Endothelial cell of umbilical vein (primary cell): ENCODE measurements around the gene TLN1. TPM values are rescaled to one million over a fixed set of nuclear protein-coding genes. Genes with fewer than 3 reads are reported as not detected.

Experiments
- BruUV-seq: library from RNA; stranded (reverse); fragments of 400-500 nt; replicated peaks from 2 replicates; lab custom pipeline; 2021; lab: Mats Ljungman, UMichigan
- CTCF ChIA-PET: fragments of 300-600, 350-600 bp; sonication (Branson Sonifier 250); formaldehyde crosslinking; loops from one replicate; lab custom pipeline; 2021; ENCODE audit warnings: antibody characterized with exemption, inconsistent platforms; lab: Charles Lee
- POLR2A ChIA-PET: fragments of 300-600, 350-600 bp; sonication (Branson Sonifier 250); formaldehyde crosslinking; loops from one replicate; lab custom pipeline; 2021; ENCODE audit warnings: antibody characterized with exemption, inconsistent platforms; lab: Charles Lee
- DNase-seq: peaks from one replicate; pipeline ENCODE4 v3.0.0-alpha.2; 2011; ENCODE audit warnings: low read depth, low spot score
- FAIRE-seq: peaks from 2 replicates; lab custom pipeline; 2011; peaks lifted over from hg19 to GRCh38; lab: Jason Lieb, UNC
- H2AFZ ChIP-seq: 2 replicates; pipeline ENCODE4 v1.6.0; 2012; ENCODE audit warnings: low read depth, low read length, control low read depth, inconsistent platforms
- H3K27ac ChIP-seq: 2 replicates; pipeline ENCODE4 v1.5.1; 2011; ENCODE audit warnings: low read depth, mild to moderate bottlenecking, control low read depth, low read length, moderate library complexity; ENCODE audit not compliant: insufficient read depth
- H3K27me3 ChIP-seq, 2 experiments: 2 replicates each; pipeline versions ENCODE4 v1.6.0 to v1.6.1; 2011; ENCODE audit warnings: low read length in 2 of 2, mixed read lengths in 1 of 2; ENCODE audit not compliant: control insufficient read depth in 2 of 2, insufficient read depth in 2 of 2
- H3K36me3 ChIP-seq, 2 experiments: 2 replicates in 1 of 2; 3 replicates in 1 of 2; pipeline ENCODE4 v1.5.1; 2011; ENCODE audit warnings: low read length in 2 of 2, mild to moderate bottlenecking in 1 of 2, moderate library complexity in 1 of 2; ENCODE audit not compliant: control insufficient read depth in 2 of 2, insufficient read depth in 2 of 2; ENCODE audit errors: extremely low read depth in 1 of 2
- H3K4me1 ChIP-seq: 3 replicates; pipeline ENCODE4 v1.5.1; 2011; ENCODE audit warnings: mild to moderate bottlenecking, low read length; ENCODE audit not compliant: control insufficient read depth, insufficient read depth; ENCODE audit errors: extremely low read depth
- H3K4me2 ChIP-seq: 2 replicates; pipeline ENCODE4 v1.6.1; 2011; ENCODE audit warnings: low read length, control low read depth, mixed read lengths; ENCODE audit not compliant: insufficient read depth
- H3K4me3 ChIP-seq, 3 experiments: fragments of 200-600 bp in 1 of 3; sonication (generic), shearing (Covaris generic) in 1 of 3; replicated peaks in 1 of 3; 2 replicates each; pipeline ENCODE4 v1.5.1; 2011 to 2016; ENCODE audit warnings: control low read depth in 3 of 3, low read length in 3 of 3, mild to moderate bottlenecking in 2 of 3, inconsistent platforms in 1 of 3, low read depth in 1 of 3, moderate library complexity in 1 of 3; ENCODE audit not compliant: insufficient read depth in 1 of 3
- H3K79me2 ChIP-seq: 2 replicates; pipeline ENCODE4 v1.6.0; 2012; ENCODE audit warnings: low read length, inconsistent platforms; ENCODE audit not compliant: control insufficient read depth, insufficient read depth
- H3K9ac ChIP-seq: replicated peaks from 2 replicates; pipeline ENCODE3; 2011; ENCODE audit warnings: low read length, control low read depth; ENCODE audit not compliant: insufficient read depth; ENCODE audit errors: extremely low read depth
- H3K9me1 ChIP-seq: replicated peaks from 3 replicates; pipeline ENCODE4 v1.6.0; 2011; ENCODE audit warnings: mild to moderate bottlenecking, low read length; ENCODE audit not compliant: control insufficient read depth, insufficient read depth; ENCODE audit errors: extremely low read depth
- H3K9me3 ChIP-seq: replicated peaks from 2 replicates; pipeline ENCODE4 v1.5.1; 2012; ENCODE audit warnings: low read length, inconsistent platforms; ENCODE audit not compliant: control insufficient read depth, insufficient read depth
- H4K20me1 ChIP-seq: replicated peaks from 2 replicates; pipeline ENCODE3; 2011; ENCODE audit warnings: mild to moderate bottlenecking, low read length; ENCODE audit not compliant: control insufficient read depth, insufficient read depth; ENCODE audit errors: extremely low read depth
- FOS ChIP-seq: IDR thresholded peaks from 2 replicates; pipeline ENCODE4 v1.6.1; 2011; ENCODE audit warnings: mild to moderate bottlenecking, low read length, moderate library complexity, borderline replicate concordance; ENCODE audit not compliant: insufficient read depth
- GATA2 ChIP-seq: IDR thresholded peaks from 2 replicates; pipeline ENCODE4 v1.7.0; 2011; ENCODE audit warnings: low read depth, mild to moderate bottlenecking, moderate library complexity, mixed read lengths, low read length; ENCODE audit not compliant: insufficient read length, insufficient read depth
- MYC ChIP-seq: IDR thresholded peaks from one replicate; pipeline ENCODE4 v1.6.1; 2011; ENCODE audit warnings: mild to moderate bottlenecking, low read depth, low read length
- POLR2AphosphoS5 ChIP-seq: IDR thresholded peaks from 2 replicates; pipeline ENCODE4 v1.6.1; 2012; ENCODE audit warnings: low read depth, mild to moderate bottlenecking, control low read depth, low read length, moderate library complexity; ENCODE audit not compliant: insufficient read depth
- dilution Hi-C: fragments of 300-500 bp; cut with MboI; formaldehyde crosslinking; loops from one replicate; pipeline ENCODE4 v1.15.0; 2019; ENCODE audit warnings: low sequenced_read_pairs; ENCODE audit not compliant: extremely low pct_ligation_motif_present
- intact Hi-C: fragments of 100-400 bp; cut with micrococcal nuclease; formaldehyde crosslinking; loops from one replicate; pipeline ENCODE4 v1.10.0; 2022
- polyA plus RNA-seq, 4 experiments: library from polyadenylated mRNA; depleted of rRNA in 3 of 4; stranded (reverse) in 3 of 4; unstranded in 1 of 4; fragments of >200 nt; gene quantifications; 2 replicates each; pipeline versions ENCODE4 v1.2.1 to v1.2.3, GENCODE V29; 2011 to 2012; ENCODE audit warnings: missing spikeins in 1 of 4
- total RNA-seq: library from RNA; stranded (reverse); gene quantifications from 2 replicates; pipeline ENCODE4 v1.2.3, GENCODE V29; 2021
- TF ChIP-seq, protein P1 (sequence below): IDR thresholded peaks from 2 replicates; pipeline ENCODE4 v1.6.1; 2011; ENCODE audit not compliant: insufficient read depth, insufficient read length
- TF ChIP-seq, protein P2 (sequence below), 2 donors: IDR thresholded peaks; 1 replicate in 1 of 2; 2 replicates in 1 of 2; pipeline ENCODE4 v1.5.1; 2011; ENCODE audit warnings: low read length in 2 of 2, mild to moderate bottlenecking in 2 of 2, moderate library complexity in 2 of 2, control low read depth in 1 of 2, inconsistent platforms in 1 of 2, low read depth in 1 of 2; ENCODE audit not compliant: insufficient read depth in 1 of 2; ENCODE audit errors: extremely low read depth in 1 of 2

Gene TLN1
- total and polyA plus RNA-seq, 2 donors (not counting 3 experiments of a cell fraction or from before 2014, with no cell fraction given) = 120 to 450 TPM

DNA sequence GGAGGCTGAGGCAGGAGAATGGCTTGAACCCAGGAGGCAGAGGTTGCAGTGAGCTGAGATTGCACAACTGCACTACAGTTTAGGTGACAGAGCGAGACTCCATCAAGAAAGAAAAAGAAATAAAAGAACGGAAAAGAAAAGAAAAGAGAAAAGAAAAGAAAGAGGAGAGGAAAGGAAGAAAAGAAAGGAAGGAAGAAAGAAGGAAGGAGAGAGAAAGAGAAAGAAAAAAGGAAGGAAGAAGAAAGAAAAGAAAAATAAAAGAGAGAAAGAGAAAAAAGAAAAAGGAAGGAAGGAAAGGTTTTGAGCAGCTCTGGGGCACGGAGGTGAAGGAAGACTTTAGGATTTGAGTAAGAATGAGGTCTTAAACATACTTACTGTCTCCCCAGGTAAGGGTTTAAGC lies 18.4 kb downstream of the TLN1 start:
- H3K79me2 ChIP-seq = no peaks in the 10 kb centered on the region
- intact Hi-C loops = no loop called here
- H3K4me2 ChIP-seq = no peak overlapping the region
- H4K20me1 ChIP-seq = no peaks in the 10 kb centered on the region
- no peak for DNase-seq
- H3K4me1 ChIP-seq = no peaks in the 10 kb centered on the region
- FAIRE-seq = no peak
- H3K9me3 ChIP-seq = no peaks in the 10 kb centered on the region
- no peaks in the 10 kb centered on the region for H3K9me1 ChIP-seq
- dilution Hi-C loops = no loop called here
- ChIA-PET POLR2A (no interaction called here), CTCF (interaction anchor here (0.7 to 8.9 kb wide), 2 partner anchors 10 to 16 kb away, joined by 4 to 53 read pairs; no protein-coding TSS in a partner anchor)
- H3K27ac ChIP-seq = no peak overlapping the region
- H3K27me3 ChIP-seq = no peaks in the 10 kb centered on the region
- peaks cover 64 to 76% of the 10 kb centered on the region in 2 experiments for H3K36me3 ChIP-seq
- no peak overlapping the region for H3K9ac ChIP-seq
- no peak overlapping the region for H2AFZ ChIP-seq
- H3K4me3 ChIP-seq = no peak overlapping the region
- no peak for TF ChIP-seq GATA2
- no TSS peak for BruUV-seq

DNA sequence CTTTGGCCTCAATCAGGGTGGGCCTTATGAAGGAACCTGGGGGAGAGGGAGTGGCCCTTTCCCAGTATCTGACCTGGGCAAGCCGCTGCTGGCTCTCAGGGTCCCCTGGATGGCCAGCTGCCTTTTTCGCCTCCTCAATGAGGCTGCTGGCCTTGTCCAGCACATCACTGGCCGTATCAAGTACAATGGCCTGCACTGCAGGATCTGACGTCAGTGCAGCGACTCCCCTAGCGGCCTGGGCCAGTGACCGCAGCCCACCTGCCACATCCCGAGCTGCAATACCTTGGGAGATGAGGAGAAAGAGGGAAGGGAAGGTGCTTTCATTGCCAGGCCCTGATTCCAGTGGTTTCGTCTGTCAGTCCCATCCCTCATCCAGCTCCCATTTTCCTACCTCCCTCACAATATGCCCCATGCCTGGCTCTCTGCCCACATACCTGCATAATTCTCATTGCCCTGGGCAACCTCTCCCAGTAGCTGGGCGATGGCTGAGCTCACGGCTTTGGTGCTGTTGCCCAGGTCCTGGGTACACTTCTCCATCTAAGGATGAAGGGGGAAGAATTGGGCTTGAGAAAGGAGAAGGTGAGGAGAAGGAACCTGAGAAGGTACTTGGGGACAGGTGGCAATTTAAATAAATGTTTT lies 19.1 kb downstream of the TLN1 start:
- CTCF ChIA-PET = interaction anchor here (0.9 to 1.5 kb wide), 3 partner anchors 15 to 24 kb away, joined by 3 to 5 read pairs (median 3); no protein-coding TSS in a partner anchor
- dilution Hi-C loops = no loop called here

More for the DNA sequence above, 19.1 kb downstream of the TLN1 start:
- TF ChIP-seq, protein P1, sequence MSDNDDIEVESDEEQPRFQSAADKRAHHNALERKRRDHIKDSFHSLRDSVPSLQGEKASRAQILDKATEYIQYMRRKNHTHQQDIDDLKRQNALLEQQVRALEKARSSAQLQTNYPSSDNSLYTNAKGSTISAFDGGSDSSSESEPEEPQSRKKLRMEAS = no peak
- no peak for TF ChIP-seq POLR2AphosphoS5
- no peak for TF ChIP-seq FOS
- no peak for TF ChIP-seq GATA2
- TF ChIP-seq, protein P2, sequence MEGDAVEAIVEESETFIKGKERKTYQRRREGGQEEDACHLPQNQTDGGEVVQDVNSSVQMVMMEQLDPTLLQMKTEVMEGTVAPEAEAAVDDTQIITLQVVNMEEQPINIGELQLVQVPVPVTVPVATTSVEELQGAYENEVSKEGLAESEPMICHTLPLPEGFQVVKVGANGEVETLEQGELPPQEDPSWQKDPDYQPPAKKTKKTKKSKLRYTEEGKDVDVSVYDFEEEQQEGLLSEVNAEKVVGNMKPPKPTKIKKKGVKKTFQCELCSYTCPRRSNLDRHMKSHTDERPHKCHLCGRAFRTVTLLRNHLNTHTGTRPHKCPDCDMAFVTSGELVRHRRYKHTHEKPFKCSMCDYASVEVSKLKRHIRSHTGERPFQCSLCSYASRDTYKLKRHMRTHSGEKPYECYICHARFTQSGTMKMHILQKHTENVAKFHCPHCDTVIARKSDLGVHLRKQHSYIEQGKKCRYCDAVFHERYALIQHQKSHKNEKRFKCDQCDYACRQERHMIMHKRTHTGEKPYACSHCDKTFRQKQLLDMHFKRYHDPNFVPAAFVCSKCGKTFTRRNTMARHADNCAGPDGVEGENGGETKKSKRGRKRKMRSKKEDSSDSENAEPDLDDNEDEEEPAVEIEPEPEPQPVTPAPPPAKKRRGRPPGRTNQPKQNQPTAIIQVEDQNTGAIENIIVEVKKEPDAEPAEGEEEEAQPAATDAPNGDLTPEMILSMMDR (IDR thresholded peaks at IDR 0.05; ENCODE audit: extremely low read depth in 1 of 2, insufficient read depth in 1 of 2, low read depth in 1 of 2, low read length in 2 of 2) = no peak
- TF ChIP-seq MYC = no peak
- FAIRE-seq (no peak), DNase-seq (no peak)
- intact Hi-C loops = no loop called here
- POLR2A ChIA-PET = interaction anchor here (0.7 kb wide), 1 partner anchor 22 kb away, joined by 3 read pairs; no protein-coding TSS in a partner anchor
- H3K4me1 ChIP-seq = no peaks in the 10 kb centered on the region
- no peaks in the 10 kb centered on the region for H3K79me2 ChIP-seq
- peaks cover 67 to 74% of the 10 kb centered on the region in 2 experiments for H3K36me3 ChIP-seq
- no peaks in the 10 kb centered on the region for H3K9me1 ChIP-seq
- no peak overlapping the region for H3K4me2 ChIP-seq
- no peak overlapping the region for H3K27ac ChIP-seq
- no TSS peak for BruUV-seq
- H4K20me1 ChIP-seq = no peaks in the 10 kb centered on the region
- no peaks in the 10 kb centered on the region for H3K27me3 ChIP-seq
- H2AFZ ChIP-seq = no peak overlapping the region
- H3K9ac ChIP-seq = no peak overlapping the region
- no peak overlapping the region for H3K4me3 ChIP-seq
- H3K9me3 ChIP-seq = no peaks in the 10 kb centered on the region
